GM12878 (cell line): ENCODE results near the gene SLX4IP. TPM values are rescaled to one million over a fixed set of nuclear protein-coding genes. Genes with fewer than 3 reads are reported as not detected.

Experiments used
- ATAC-seq: fragments of 200-7000 bp; cut with Tn5 transposase; 3 replicates; pipeline ENCODE4 v1.9.1; 2020; ENCODE audit warnings: mild to moderate bottlenecking, moderate library complexity
- BruUV-seq: library from RNA; stranded (reverse); fragments of 400-500 nt; replicated peaks from 2 replicates; lab custom pipeline; 2021; lab: Mats Ljungman, UMichigan
- CTCF ChIA-PET: fragments of 300-600 bp; sonication (Branson Sonifier 250); formaldehyde crosslinking; extraction: SDS; loops from one replicate; lab custom pipeline; 2021; ENCODE audit warnings: inconsistent platforms; lab: Yijun Ruan, JAX
- POLR2A ChIA-PET: fragments of 350-600 bp; formaldehyde crosslinking; extraction: SDS; loops from one replicate; lab custom pipeline; 2021; ENCODE audit warnings: inconsistent platforms; lab: Charles Lee
- RAD21 ChIA-PET: fragments of 300-600 bp; sonication (Branson Sonifier 250); formaldehyde crosslinking; loops from one replicate; lab custom pipeline; 2023; ENCODE audit warnings: antibody characterized with exemption; ENCODE audit not compliant: unreplicated experiment; lab: Charles Lee
- SMC1A ChIA-PET: fragments of 300-600 bp; sonication (Branson Sonifier 250); formaldehyde crosslinking; loops from one replicate; lab custom pipeline; 2023; ENCODE audit not compliant: unreplicated experiment, uncharacterized antibody; lab: Charles Lee
- DNase-seq: peaks from one replicate; pipeline ENCODE4 v3.0.0-alpha.2; 2011; ENCODE audit warnings: low read depth, low spot score
- FAIRE-seq: peaks from 3 replicates; lab custom pipeline; 2011; peaks lifted over from hg19 to GRCh38; lab: Jason Lieb, UNC
- H2AFZ ChIP-seq: 2 replicates; pipeline ENCODE4 v1.6.0; 2011; ENCODE audit warnings: low read depth, low read length, control low read depth; ENCODE audit not compliant: control insufficient read depth
- H3K27ac ChIP-seq: 2 replicates; pipeline ENCODE4 v1.5.1; 2011; ENCODE audit warnings: control low read depth; ENCODE audit not compliant: control insufficient read depth, insufficient read depth
- H3K27me3 ChIP-seq, 2 experiments: replicated peaks in 1 of 2; 2 replicates each; pipeline versions ENCODE4 v1.6.0 to v1.6.1; 2011; ENCODE audit warnings: low read length in 1 of 2; ENCODE audit not compliant: control insufficient read depth in 2 of 2, insufficient read depth in 2 of 2
- H3K36me3 ChIP-seq, 2 experiments: 2 replicates each; pipeline ENCODE4 v1.5.1; 2011; ENCODE audit warnings: low read length in 1 of 2; ENCODE audit not compliant: control insufficient read depth in 2 of 2, insufficient read depth in 2 of 2
- H3K4me1 ChIP-seq: 2 replicates; pipeline ENCODE4 v1.6.1; 2011; ENCODE audit warnings: mild to moderate bottlenecking, low read length, moderate library complexity, mixed read lengths; ENCODE audit not compliant: control insufficient read depth, insufficient read depth
- H3K4me2 ChIP-seq: 2 replicates; pipeline ENCODE4 v1.6.0; 2011; ENCODE audit warnings: control low read depth; ENCODE audit not compliant: control insufficient read depth, insufficient read depth
- H3K4me3 ChIP-seq: fragments of 200-600 bp; sonication (generic); 2 replicates; pipeline ENCODE4 v1.5.1; 2016
- H3K79me2 ChIP-seq: 2 replicates; pipeline ENCODE4 v1.6.0; 2011; ENCODE audit warnings: low read length; ENCODE audit not compliant: control insufficient read depth, insufficient read depth
- H3K9ac ChIP-seq: 2 replicates; pipeline ENCODE4 v1.8.0; 2011; ENCODE audit warnings: low read length, control low read depth, mixed read lengths; ENCODE audit not compliant: control insufficient read depth, insufficient read depth
- H3K9me3 ChIP-seq: replicated peaks from 3 replicates; pipeline ENCODE4 v1.5.1; 2011; ENCODE audit warnings: mild to moderate bottlenecking, low read length; ENCODE audit not compliant: control insufficient read depth, insufficient read depth
- H4K20me1 ChIP-seq: 2 replicates; pipeline ENCODE4 v1.6.0; 2011; ENCODE audit not compliant: control insufficient read depth, insufficient read depth
- CBX5 ChIP-seq: sonication (generic); IDR thresholded peaks from 2 replicates; pipeline ENCODE4 v1.6.1; 2016; ENCODE audit warnings: low read depth, moderate library complexity, mild to moderate bottlenecking, inconsistent platforms
- CEBPZ ChIP-seq: fragments of 150-350 bp; IDR thresholded peaks from 2 replicates; pipeline ENCODE4 v1.6.1; 2016; ENCODE audit warnings: low read depth, low read length
- FOXM1 ChIP-seq: IDR thresholded peaks from 2 replicates; pipeline ENCODE4 v1.6.1; 2012; ENCODE audit warnings: low read depth, mild to moderate bottlenecking, inconsistent platforms, low read length, moderate library complexity
- GABPA ChIP-seq: IDR thresholded peaks from 2 replicates; pipeline ENCODE4 v1.6.1; 2014; ENCODE audit warnings: antibody characterized with exemption, low read depth, mild to moderate bottlenecking, inconsistent platforms
- HDGF ChIP-seq: fragments of 450-650 bp; IDR thresholded peaks from 2 replicates; pipeline ENCODE4 v1.6.1; 2016; ENCODE audit warnings: antibody characterized with exemption
- IKZF2 ChIP-seq, 2 experiments: fragments of 450-650 bp; IDR thresholded peaks; 2 replicates each; pipeline ENCODE4 v1.6.1; 2017; ENCODE audit warnings: mild to moderate bottlenecking in 2 of 2, moderate library complexity in 2 of 2
- MAX ChIP-seq: IDR thresholded peaks from 2 replicates; pipeline ENCODE4 v1.6.1; 2012; ENCODE audit warnings: low read depth, low read length, improper control_type of control experiment
- MLLT1 ChIP-seq: fragments of 450-650 bp; IDR thresholded peaks from 2 replicates; pipeline ENCODE4 v1.6.1; 2016; ENCODE audit warnings: mild to moderate bottlenecking
- MTA2 ChIP-seq: fragments of 450-650 bp; IDR thresholded peaks from 2 replicates; pipeline ENCODE4 v1.6.1; 2016; ENCODE audit warnings: low read depth, mild to moderate bottlenecking, moderate library complexity
- POLR2AphosphoS5 ChIP-seq: IDR thresholded peaks from 2 replicates; pipeline ENCODE4 v1.6.1; 2011; ENCODE audit warnings: mild to moderate bottlenecking, low read length, inconsistent platforms
- POU2F2 ChIP-seq: IDR thresholded peaks from 3 replicates; pipeline ENCODE4 v1.6.1; 2011; ENCODE audit warnings: low read depth, mild to moderate bottlenecking, low read length, borderline replicate concordance
- RBBP5 ChIP-seq: fragments of 200-600 bp; sonication (generic); conservative IDR thresholded peaks from 2 replicates; pipeline ENCODE4 v1.6.1; 2016
- RELA ChIP-seq: fragments of 450-650 bp; IDR thresholded peaks from 2 replicates; pipeline ENCODE4 v1.8.0; 2014; ENCODE audit warnings: borderline replicate concordance; ENCODE audit not compliant: partially characterized antibody
- SIX5 ChIP-seq: IDR thresholded peaks from 2 replicates; pipeline ENCODE4 v1.6.1; 2011; ENCODE audit warnings: mild to moderate bottlenecking, low read depth, low read length, moderate library complexity; ENCODE audit not compliant: severe bottlenecking
- SREBF1 ChIP-seq: IDR thresholded peaks from 2 replicates; pipeline ENCODE4 v1.6.1; 2012; ENCODE audit warnings: mild to moderate bottlenecking, low read length
- SRF ChIP-seq, 2 experiments: IDR thresholded peaks; 2 replicates each; pipeline ENCODE4 v1.6.1; 2011; ENCODE audit warnings: low read depth in 2 of 2, low read length in 2 of 2, mild to moderate bottlenecking in 1 of 2, moderate library complexity in 1 of 2
- SUPT20H ChIP-seq: IDR thresholded peaks from 2 replicates; pipeline ENCODE4 v1.6.1; 2011; ENCODE audit warnings: low read depth, mild to moderate bottlenecking, low read length, moderate library complexity, borderline replicate concordance; ENCODE audit not compliant: control insufficient read depth
- ZBTB33 ChIP-seq: fragments of 450-650 bp; IDR thresholded peaks from 2 replicates; pipeline ENCODE4 v1.6.1; 2017; ENCODE audit warnings: mild to moderate bottlenecking
- ZZZ3 ChIP-seq: IDR thresholded peaks from 2 replicates; pipeline ENCODE4 v1.6.1; 2011; ENCODE audit warnings: low read depth; ENCODE audit not compliant: control insufficient read depth, insufficient read length
- WGBS: methylation state at CpG from one replicate; pipeline ENCODE4 v1.1.6; 2016; ENCODE audit warnings: low lambda C conversion rate; ENCODE audit not compliant: insufficient replicate concordance, insufficient coverage; ENCODE audit errors: missing lambda C conversion rate; 5-methylcytosine and 5-hydroxymethylcytosine counted together
- in situ Hi-C: fragments of 300-500 bp; cut with MboI; formaldehyde crosslinking; loops from 9 replicates; pipeline ENCODE4 v1.14.3; 2018; ENCODE audit warnings: mixed read lengths
- intact Hi-C: fragments of 100-400 bp; cut with micrococcal nuclease; formaldehyde crosslinking; loops from one replicate; pipeline ENCODE4 v1.14.2; 2022; ENCODE audit not compliant: unreplicated experiment
- polyA plus RNA-seq, 11 experiments: library from polyadenylated mRNA; depleted of rRNA in 4 of 11; unstranded in 6 of 11; stranded (reverse) in 5 of 11; fragments of >200 nt; fragmentation: Nextera tagmentation in 4 of 11; fragmentation: Illumina TruSeq in 1 of 11; extraction: Ambion mirVana in 4 of 11; extraction: Trizol in 1 of 11; gene quantifications; 1 replicate in 1 of 11; 2 replicates in 10 of 11; pipeline versions ENCODE4 v1.2.1 to v1.2.3, GENCODE V29; 2011 to 2016; ENCODE audit warnings: inconsistent platforms in 2 of 11, missing spikeins in 2 of 11, low read depth in 1 of 11
- total RNA-seq, 4 experiments: library from RNA; depleted of rRNA in 3 of 4; stranded (reverse); fragments of >200 nt in 3 of 4; fragmentation: Illumina TruSeq in 1 of 4; extraction: Trizol in 1 of 4; gene quantifications; 2 replicates each; pipeline versions ENCODE4 v1.2.1 to v1.2.3, GENCODE V29; 2013 to 2021

SLX4IP gene
- total and polyA plus RNA-seq, 10 of the 15 experiments (the other 5 are each of a cell fraction or from before 2014, with no cell fraction given): 2.2 to 11.0 (median 6.3) TPM

- Histone ChIP-seq H3K36me3 (peaks cover 0 to 1% of the 10 kb centered on the region in 2 experiments; a peak in 1 of 4 replicates), H3K4me1 (no peaks in the 10 kb centered on the region), H3K9me3 (no peaks in the 10 kb centered on the region), H3K4me2 (no peak overlapping the region), H2AFZ (no peak overlapping the region), H3K9ac (no peak overlapping the region), H4K20me1 (no peaks in the 10 kb centered on the region), H3K79me2 (no peaks in the 10 kb centered on the region), H3K27me3 (no peaks in the 10 kb centered on the region), H3K4me3 (no peak overlapping the region), H3K27ac (no peak overlapping the region)
- SMC1A ChIA-PET: interaction anchor here (1.1 to 1.7 kb wide), 4 partner anchors 10 to 41 kb away, joined by 3 to 7 read pairs (median 5); no protein-coding TSS in a partner anchor
- CTCF ChIA-PET: interaction anchor here (0.7 kb wide), 1 partner anchor 10 kb away, joined by 3 read pairs; no protein-coding TSS in a partner anchor
- RAD21 ChIA-PET: no interaction called here
- intact Hi-C loops (no loop called here), in situ Hi-C loops (no loop called here)
- TF ChIP-seq SIX5: no peak
- no peak for TF ChIP-seq HDGF
- no peak for TF ChIP-seq SUPT20H
- no peak for TF ChIP-seq MAX
- no peak for TF ChIP-seq FOXM1
- TF ChIP-seq SREBF1: no peak
- TF ChIP-seq CBX5: no peak
- TF ChIP-seq MTA2: no peak
- no peak for TF ChIP-seq RBBP5
- TF ChIP-seq RELA: no peak
- no peak for TF ChIP-seq ZZZ3
- no peak for TF ChIP-seq SRF (IDR thresholded peaks at IDR 0.05; ENCODE audit: low read depth in 2 of 2, low read length in 2 of 2)
- no peak for TF ChIP-seq POU2F2
- no peak for TF ChIP-seq ZBTB33
- TF ChIP-seq MLLT1: no peak
- no peak for TF ChIP-seq CEBPZ
- no peak for TF ChIP-seq GABPA
- no peak for TF ChIP-seq POLR2AphosphoS5
- no peak for TF ChIP-seq IKZF2 (IDR thresholded peaks at IDR 0.05)
- no peak for FAIRE-seq
- POLR2A ChIA-PET: no interaction called here
- DNase-seq: no peak
- ATAC-seq: no peak
- BruUV-seq: no TSS peak
- WGBS: 98% methylated on average over 4 of the region's 4 CpGs
These were observed 196.0 kb downstream of the SLX4IP start for GRCh38 chr20:10631126-10631525.
